ENCODE measurements around the gene CDKAL1.

The CDKAL1 gene

GRCh38 chr6:21257125-21257524 is 722.9 kb downstream of the CDKAL1 start:
- Histone ChIP-seq H3K9me3 (ENCODE audit: low read length) (peaks cover 3% of the 10 kb centered on the region), H2AFZ (ENCODE audit: low read depth, low read length) (no peak overlapping the region), H3K27me3 (ENCODE audit: insufficient read depth, low read length) (no peaks in the 10 kb centered on the region)

GRCh38 chr6:21258665-21259064 is 724.4 kb downstream of the CDKAL1 start:
- H3K27me3 ChIP-seq (ENCODE audit: insufficient read depth, low read length), result no peaks in the 10 kb centered on the region
- peaks cover 1% of the 10 kb centered on the region for H3K9me3 ChIP-seq (ENCODE audit: low read length)
- no peak overlapping the region for H3K4me3 ChIP-seq (ENCODE audit: low read length)
- no peaks in the 10 kb centered on the region for H3K4me1 ChIP-seq (ENCODE audit: insufficient read depth, low read length)
- no peaks in the 10 kb centered on the region for H3K36me3 ChIP-seq (ENCODE audit: insufficient read depth, low read length)
- no peak overlapping the region for H2AFZ ChIP-seq (ENCODE audit: low read depth, low read length)

More at GRCh38 chr6:21257125-21257524, 722.9 kb downstream of the CDKAL1 start:
- no peaks in the 10 kb centered on the region for H3K4me1 ChIP-seq (ENCODE audit: insufficient read depth, low read length)
- no peak overlapping the region for H3K4me3 ChIP-seq (ENCODE audit: low read length)
- no peaks in the 10 kb centered on the region for H3K36me3 ChIP-seq (ENCODE audit: insufficient read depth, low read length)

- Histone ChIP-seq H3K27me3 (ENCODE audit: insufficient read depth, low read length) (no peaks in the 10 kb centered on the region), H3K36me3 (ENCODE audit: insufficient read depth, low read length) (no peaks in the 10 kb centered on the region), H3K4me1 (ENCODE audit: insufficient read depth, low read length) (no peaks in the 10 kb centered on the region), H3K9me3 (ENCODE audit: low read length) (peaks cover 1% of the 10 kb centered on the region), H3K4me3 (ENCODE audit: low read length) (no peak overlapping the region), H2AFZ (ENCODE audit: low read depth, low read length) (no peak overlapping the region)
Observed at GRCh38 chr6:21259660-21260059, 725.4 kb downstream of the CDKAL1 start.

GRCh38 chr6:21262504-21262903 is 728.2 kb downstream of the CDKAL1 start:
- H3K4me3 ChIP-seq (ENCODE audit: low read length), result no peak overlapping the region
- H3K27me3 ChIP-seq (ENCODE audit: insufficient read depth, low read length), result no peaks in the 10 kb centered on the region
- no peaks in the 10 kb centered on the region for H3K4me1 ChIP-seq (ENCODE audit: insufficient read depth, low read length)
- H3K36me3 ChIP-seq (ENCODE audit: insufficient read depth, low read length), result no peaks in the 10 kb centered on the region
- no peak overlapping the region for H2AFZ ChIP-seq (ENCODE audit: low read depth, low read length)
- peaks cover 1% of the 10 kb centered on the region for H3K9me3 ChIP-seq (ENCODE audit: low read length)

- peaks cover 1% of the 10 kb centered on the region for H3K9me3 ChIP-seq (ENCODE audit: low read length)
- H3K4me3 ChIP-seq (ENCODE audit: low read length), result no peak overlapping the region
- H2AFZ ChIP-seq (ENCODE audit: low read depth, low read length), result no peak overlapping the region
- H3K27me3 ChIP-seq (ENCODE audit: insufficient read depth, low read length), result no peaks in the 10 kb centered on the region
- H3K36me3 ChIP-seq (ENCODE audit: insufficient read depth, low read length), result no peaks in the 10 kb centered on the region
- no peaks in the 10 kb centered on the region for H3K4me1 ChIP-seq (ENCODE audit: insufficient read depth, low read length)
Observed at GRCh38 chr6:21263531-21264287, 729.5 kb downstream of the CDKAL1 start.

- H3K4me1 ChIP-seq (ENCODE audit: insufficient read depth, low read length), result no peaks in the 10 kb centered on the region
- H2AFZ ChIP-seq (ENCODE audit: low read depth, low read length), result no peak overlapping the region
- H3K4me3 ChIP-seq (ENCODE audit: low read length), result no peak overlapping the region
- H3K36me3 ChIP-seq (ENCODE audit: insufficient read depth, low read length), result no peaks in the 10 kb centered on the region
- peaks cover 1% of the 10 kb centered on the region for H3K9me3 ChIP-seq (ENCODE audit: low read length)
- H3K27me3 ChIP-seq (ENCODE audit: insufficient read depth, low read length), result no peaks in the 10 kb centered on the region
Observed at GRCh38 chr6:21264288-21265033, 730.2 kb downstream of the CDKAL1 start.

- no peaks in the 10 kb centered on the region for H3K4me1 ChIP-seq (ENCODE audit: insufficient read depth, low read length)
- H3K4me3 ChIP-seq (ENCODE audit: low read length), result no peak overlapping the region
- H2AFZ ChIP-seq (ENCODE audit: low read depth, low read length), result no peak overlapping the region
- peaks cover 1% of the 10 kb centered on the region for H3K9me3 ChIP-seq (ENCODE audit: low read length)
- no peaks in the 10 kb centered on the region for H3K27me3 ChIP-seq (ENCODE audit: insufficient read depth, low read length)
- no peaks in the 10 kb centered on the region for H3K36me3 ChIP-seq (ENCODE audit: insufficient read depth, low read length)
Observed at GRCh38 chr6:21265034-21265729, 730.9 kb downstream of the CDKAL1 start.

GRCh38 chr6:21265730-21266044 is 731.4 kb downstream of the CDKAL1 start:
- H3K9me3 ChIP-seq (ENCODE audit: low read length), result peaks cover 1% of the 10 kb centered on the region
- no peaks in the 10 kb centered on the region for H3K27me3 ChIP-seq (ENCODE audit: insufficient read depth, low read length)
- H3K4me1 ChIP-seq (ENCODE audit: insufficient read depth, low read length), result peaks cover 3% of the 10 kb centered on the region
- H3K4me3 ChIP-seq (ENCODE audit: low read length), result no peak overlapping the region
- H2AFZ ChIP-seq (ENCODE audit: low read depth, low read length), result no peak overlapping the region
- no peaks in the 10 kb centered on the region for H3K36me3 ChIP-seq (ENCODE audit: insufficient read depth, low read length)

GRCh38 chr6:21270636-21271201 is 736.5 kb downstream of the CDKAL1 start:
- Histone ChIP-seq H2AFZ (ENCODE audit: low read depth, low read length) (peak overlapping the region; percentile 77), H3K9me3 (ENCODE audit: low read length) (peaks cover 3% of the 10 kb centered on the region), H3K4me3 (ENCODE audit: low read length) (no peak overlapping the region), H3K27me3 (ENCODE audit: insufficient read depth, low read length) (no peaks in the 10 kb centered on the region), H3K4me1 (ENCODE audit: insufficient read depth, low read length) (peaks cover 13% of the 10 kb centered on the region), H3K36me3 (ENCODE audit: insufficient read depth, low read length) (no peaks in the 10 kb centered on the region)

- Histone ChIP-seq H3K4me3 (ENCODE audit: low read length) (no peak overlapping the region), H3K27me3 (ENCODE audit: insufficient read depth, low read length) (no peaks in the 10 kb centered on the region), H2AFZ (ENCODE audit: low read depth, low read length) (peak overlapping the region; percentile 77), H3K9me3 (ENCODE audit: low read length) (peaks cover 3% of the 10 kb centered on the region), H3K4me1 (ENCODE audit: insufficient read depth, low read length) (peaks cover 13% of the 10 kb centered on the region), H3K36me3 (ENCODE audit: insufficient read depth, low read length) (no peaks in the 10 kb centered on the region)
Observed at GRCh38 chr6:21271428-21272155, 737.3 kb downstream of the CDKAL1 start.

- Histone ChIP-seq H3K27me3 (ENCODE audit: insufficient read depth, low read length) (no peaks in the 10 kb centered on the region), H3K36me3 (ENCODE audit: insufficient read depth, low read length) (no peaks in the 10 kb centered on the region), H3K4me1 (ENCODE audit: insufficient read depth, low read length) (peaks cover 28% of the 10 kb centered on the region), H3K4me3 (ENCODE audit: low read length) (no peak overlapping the region), H2AFZ (ENCODE audit: low read depth, low read length) (no peak overlapping the region), H3K9me3 (ENCODE audit: low read length) (peaks cover 3% of the 10 kb centered on the region)
Observed at GRCh38 chr6:21273451-21273850, 739.2 kb downstream of the CDKAL1 start.

GRCh38 chr6:21274851-21275250 is 740.6 kb downstream of the CDKAL1 start:
- no peak overlapping the region for H3K4me3 ChIP-seq (ENCODE audit: low read length)
- peaks cover 3% of the 10 kb centered on the region for H3K9me3 ChIP-seq (ENCODE audit: low read length)
- H3K27me3 ChIP-seq (ENCODE audit: insufficient read depth, low read length), result no peaks in the 10 kb centered on the region
- no peak overlapping the region for H2AFZ ChIP-seq (ENCODE audit: low read depth, low read length)
- H3K4me1 ChIP-seq (ENCODE audit: insufficient read depth, low read length), result peaks cover 29% of the 10 kb centered on the region
- no peaks in the 10 kb centered on the region for H3K36me3 ChIP-seq (ENCODE audit: insufficient read depth, low read length)

Measured in neuron (in vitro differentiated cells).